PC-3 (cell line): ENCODE measurements around the gene ANKH. TPM values are rescaled to one million over a fixed set of nuclear protein-coding genes. Genes with fewer than 3 reads are reported as not detected.

Experiments used
- ATAC-seq: fragments of 200-7000 bp; cut with Tn5 transposase; 2 replicates; pipeline ENCODE4 v1.9.1; 2020; ENCODE audit warnings: mild to moderate bottlenecking, moderate library complexity
- BruUV-seq: library from RNA; stranded (reverse); fragments of 400-500 nt; replicated peaks from 2 replicates; lab custom pipeline; 2021; lab: Mats Ljungman, UMichigan
- CTCF ChIA-PET: fragments of 300-600 bp; sonication (Branson Sonifier 250); formaldehyde crosslinking; loops from one replicate; lab custom pipeline; 2022; ENCODE audit warnings: antibody characterized with exemption; lab: Charles Lee
- POLR2A ChIA-PET: fragments of 300-600 bp; sonication (Branson Sonifier 250); formaldehyde crosslinking; loops from one replicate; lab custom pipeline; 2022; ENCODE audit warnings: antibody characterized with exemption; ENCODE audit not compliant: unreplicated experiment; lab: Charles Lee
- DNase-seq: peaks from one replicate; pipeline ENCODE4 v3.0.0-alpha.2; 2015
- H2AFZ ChIP-seq: fragments of 300-600 bp; sonication (generic); 2 replicates; pipeline ENCODE4 v1.6.0; 2016; ENCODE audit warnings: antibody characterized with exemption, low read length
- H3F3A ChIP-seq: fragments of 300-600 bp; sonication (generic); one replicate; pipeline ENCODE4 v1.6.0; 2017; ENCODE audit warnings: antibody characterized with exemption, low read length, control low read depth, mild to moderate bottlenecking; ENCODE audit not compliant: unreplicated experiment
- H3K27ac ChIP-seq: fragments of 300-600 bp; sonication (generic); 2 replicates; pipeline ENCODE4 v1.5.1; 2016; ENCODE audit warnings: mild to moderate bottlenecking, low read length
- H3K27me3 ChIP-seq: fragments of 300-600 bp; sonication (generic); 2 replicates; pipeline ENCODE4 v1.6.1; 2016; ENCODE audit warnings: low read length, mixed read lengths
- H3K36me3 ChIP-seq: fragments of 300-600 bp; sonication (generic); 2 replicates; pipeline ENCODE4 v1.6.1; 2016; ENCODE audit warnings: low read depth, mixed run types, low read length, mixed read lengths
- H3K4me1 ChIP-seq: fragments of 300-600 bp; sonication (generic); 2 replicates; pipeline ENCODE4 v1.5.1; 2016; ENCODE audit warnings: low read length; ENCODE audit not compliant: insufficient read depth
- H3K4me2 ChIP-seq: fragments of 300-600 bp; sonication (generic); 2 replicates; pipeline ENCODE4 v1.6.0; 2016; ENCODE audit warnings: low read length
- H3K4me3 ChIP-seq: fragments of 300-600 bp; sonication (generic); 2 replicates; pipeline ENCODE4 v1.5.1; 2016; ENCODE audit warnings: mild to moderate bottlenecking, low read length, mixed read lengths
- H3K79me2 ChIP-seq: fragments of 300-600 bp; sonication (generic); 2 replicates; pipeline ENCODE4 v1.6.1; 2017; ENCODE audit warnings: low read length, mixed read lengths
- H3K9ac ChIP-seq: fragments of 300-600 bp; sonication (generic); 2 replicates; pipeline ENCODE4 v1.6.0; 2016; ENCODE audit warnings: mild to moderate bottlenecking, low read length
- H3K9me2 ChIP-seq: fragments of 300-600 bp; sonication (generic); replicated peaks from 2 replicates; pipeline ENCODE4 v1.6.1; 2016; ENCODE audit warnings: mixed run types, low read length, mixed read lengths
- H3K9me3 ChIP-seq: fragments of 300-600 bp; sonication (generic); 2 replicates; pipeline ENCODE4 v1.6.1; 2016; ENCODE audit warnings: low read length, mixed read lengths
- H4K20me1 ChIP-seq: fragments of 300-600 bp; sonication (generic); 2 replicates; pipeline ENCODE4 v1.6.1; 2016; ENCODE audit warnings: low read length, mixed read lengths
- EZH2 ChIP-seq: fragments of 300-600 bp; sonication (generic); IDR thresholded peaks from one replicate; pipeline ENCODE4 v1.6.1; 2017; ENCODE audit warnings: antibody characterized with exemption, mild to moderate bottlenecking, low read length; ENCODE audit not compliant: unreplicated experiment
- EZH2phosphoT487 ChIP-seq: fragments of 300-600 bp; sonication (generic); IDR thresholded peaks from 2 replicates; pipeline ENCODE4 v1.6.1; 2018; ENCODE audit warnings: mild to moderate bottlenecking, antibody characterized with exemption, low read length, borderline replicate concordance
- intact Hi-C: fragments of 100-400 bp; cut with micrococcal nuclease; formaldehyde crosslinking; loops from 2 replicates; pipeline ENCODE4 v1.9.0; 2023
- total RNA-seq: library from RNA; depleted of rRNA; stranded (reverse); fragments of >200 nt; gene quantifications from 2 replicates; pipeline ENCODE4 v1.2.3, GENCODE V29; 2014
- TF ChIP-seq, protein P1 (sequence below): fragments of 300-600 bp; sonication (generic); conservative IDR thresholded peaks from 2 replicates; pipeline ENCODE4 v1.5.1; 2017; ENCODE audit warnings: antibody characterized with exemption, low read depth, mild to moderate bottlenecking, low read length

ANKH gene
- total RNA-seq, 1 experiment from 2014 or later: 11.6 TPM

DNA sequence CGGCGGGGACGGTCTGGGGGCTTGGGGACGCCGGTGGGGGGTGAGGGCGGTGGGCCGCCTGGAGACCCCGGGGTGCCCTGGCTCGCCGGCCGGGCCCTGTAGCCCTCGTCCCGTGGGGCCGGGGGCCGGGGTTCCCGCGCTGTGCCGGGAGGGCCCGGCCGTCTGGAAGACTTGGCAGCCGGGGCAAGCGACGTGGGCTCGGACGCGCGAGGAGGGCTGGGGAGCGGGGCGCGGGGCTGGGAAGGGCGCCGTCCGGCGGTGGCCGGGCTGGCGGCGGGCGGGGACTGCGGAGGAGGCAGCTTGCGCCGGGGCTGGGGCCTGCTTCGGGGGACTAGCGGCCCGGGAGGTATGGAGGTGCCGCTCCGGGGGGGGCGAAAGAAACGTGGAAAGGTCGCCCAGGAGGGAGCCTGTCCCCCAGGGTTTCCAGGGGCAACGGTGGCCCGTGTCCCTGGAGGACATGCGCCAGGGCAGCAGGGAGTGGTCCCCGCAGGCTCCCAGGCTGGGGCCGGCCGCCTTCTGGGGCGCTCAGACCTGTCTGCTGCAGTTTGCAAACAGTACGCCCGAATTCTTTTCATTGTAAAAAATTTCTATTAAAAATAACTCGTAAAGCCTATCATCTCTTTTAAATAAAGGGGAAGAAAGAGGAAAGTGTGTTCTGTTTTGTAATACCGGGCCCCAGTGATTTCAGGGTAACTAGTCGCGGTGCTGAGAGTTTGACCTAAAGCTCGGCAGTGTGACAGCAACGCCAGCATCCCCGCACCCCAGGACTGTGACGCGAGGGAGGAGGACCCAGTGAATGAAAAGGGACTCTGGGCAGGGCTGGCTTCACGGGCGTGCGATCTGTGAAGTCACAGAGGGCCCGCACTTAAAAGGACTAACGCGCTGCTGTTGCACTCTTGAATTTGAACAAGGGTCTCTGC is 752 bp upstream of the ANKH start:
- Histone ChIP-seq H3K9me2 (no peaks in the 10 kb centered on the region), H3K36me3 (no peaks in the 10 kb centered on the region), H3K27me3 (peaks cover 40% of the 10 kb centered on the region), H3K9ac (peak overlapping the region; percentile 56), H3F3A (no peaks in the 10 kb centered on the region), H3K79me2 (peaks cover 8% of the 10 kb centered on the region; the same call in 1 of the 2 replicates), H3K27ac (no peak overlapping the region), H4K20me1 (no peaks in the 10 kb centered on the region), H3K4me1 (peaks cover 20% of the 10 kb centered on the region), H3K4me2 (peak overlapping the region; percentile 87), H3K4me3 (peak overlapping the region; percentile 71), H3K9me3 (no peaks in the 10 kb centered on the region), H2AFZ (peak overlapping the region; percentile 74)
- TF ChIP-seq EZH2: no peak
- TF ChIP-seq, protein P1, sequence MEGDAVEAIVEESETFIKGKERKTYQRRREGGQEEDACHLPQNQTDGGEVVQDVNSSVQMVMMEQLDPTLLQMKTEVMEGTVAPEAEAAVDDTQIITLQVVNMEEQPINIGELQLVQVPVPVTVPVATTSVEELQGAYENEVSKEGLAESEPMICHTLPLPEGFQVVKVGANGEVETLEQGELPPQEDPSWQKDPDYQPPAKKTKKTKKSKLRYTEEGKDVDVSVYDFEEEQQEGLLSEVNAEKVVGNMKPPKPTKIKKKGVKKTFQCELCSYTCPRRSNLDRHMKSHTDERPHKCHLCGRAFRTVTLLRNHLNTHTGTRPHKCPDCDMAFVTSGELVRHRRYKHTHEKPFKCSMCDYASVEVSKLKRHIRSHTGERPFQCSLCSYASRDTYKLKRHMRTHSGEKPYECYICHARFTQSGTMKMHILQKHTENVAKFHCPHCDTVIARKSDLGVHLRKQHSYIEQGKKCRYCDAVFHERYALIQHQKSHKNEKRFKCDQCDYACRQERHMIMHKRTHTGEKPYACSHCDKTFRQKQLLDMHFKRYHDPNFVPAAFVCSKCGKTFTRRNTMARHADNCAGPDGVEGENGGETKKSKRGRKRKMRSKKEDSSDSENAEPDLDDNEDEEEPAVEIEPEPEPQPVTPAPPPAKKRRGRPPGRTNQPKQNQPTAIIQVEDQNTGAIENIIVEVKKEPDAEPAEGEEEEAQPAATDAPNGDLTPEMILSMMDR: peak; percentile 23; the same call in 1 of the 2 replicates
- ATAC-seq (peak; percentile 58), DNase-seq (peak; percentile 34)
- intact Hi-C loops: loop anchor here (5.0 kb wide), 1 partner anchor 145 kb away; no protein-coding TSS in a partner anchor
- no TSS peak for BruUV-seq
- ChIA-PET CTCF (no interaction called here), POLR2A (no interaction called here)

DNA sequence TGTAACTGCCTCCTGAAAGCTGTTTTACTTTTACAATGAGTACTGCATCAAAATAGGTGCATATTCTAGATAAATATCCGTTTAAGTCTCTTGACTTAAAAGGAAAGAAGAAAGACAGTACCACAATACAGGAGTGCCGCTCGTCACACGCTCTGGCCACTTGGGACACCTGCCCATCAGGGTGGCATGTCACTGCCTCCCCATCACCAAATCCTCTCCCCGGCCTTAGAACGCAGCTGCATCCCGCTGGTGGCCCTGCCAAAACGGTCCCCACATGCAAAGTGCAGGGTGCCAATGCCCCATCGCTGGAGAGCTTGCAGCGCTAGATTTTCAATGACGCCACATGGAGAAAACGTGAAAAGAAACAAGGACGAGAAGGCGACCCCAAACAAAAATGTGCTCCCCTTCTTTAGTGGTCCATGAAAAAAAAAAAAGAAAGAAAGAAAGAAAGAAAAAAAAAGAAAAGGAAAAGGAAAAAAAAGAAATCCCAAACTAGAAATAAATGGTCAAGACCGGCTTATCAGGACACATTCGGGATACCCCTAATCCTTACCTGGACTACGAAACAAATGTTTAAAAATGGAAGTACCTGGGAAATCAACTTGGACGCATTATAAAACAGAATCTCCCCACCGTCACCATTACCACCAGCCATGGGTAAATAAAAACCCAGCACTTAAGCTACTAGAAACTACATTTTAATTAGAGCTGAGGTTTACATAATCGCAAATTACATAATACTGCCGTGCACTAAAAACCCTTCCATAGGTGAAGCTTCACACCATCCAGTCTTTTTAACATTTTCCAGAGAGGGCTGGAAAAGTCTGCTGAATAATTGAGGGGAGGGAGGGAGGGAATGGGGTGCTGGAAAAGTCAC is 1.0 kb downstream of the ANKH start:
- H3K4me1 ChIP-seq: peaks cover 20% of the 10 kb centered on the region
- H3K36me3 ChIP-seq: no peaks in the 10 kb centered on the region
- H3K9me2 ChIP-seq: no peaks in the 10 kb centered on the region
- peak; percentile 19 for DNase-seq
- ChIA-PET POLR2A (interaction anchor here (0.5 kb wide), 1 partner anchor 85 kb away, joined by 4 read pairs; no protein-coding TSS in a partner anchor), CTCF (interaction anchor here (0.6 kb wide), 2 partner anchors 81 to 104 kb away, joined by 3 to 4 read pairs; no protein-coding TSS in a partner anchor)
- no peak for TF ChIP-seq EZH2phosphoT487
- TF ChIP-seq, protein P1: no peak
- TF ChIP-seq EZH2: no peak
- H2AFZ ChIP-seq: peak overlapping the region; percentile 78
- intact Hi-C loops: loop anchor here (2.0 to 5.0 kb wide), 2 partner anchors 138 to 143 kb away; no protein-coding TSS in a partner anchor
- no peak for ATAC-seq
- no peak overlapping the region for H3K27ac ChIP-seq
- H3K4me3 ChIP-seq: peak overlapping the region; percentile 78
- H3K9ac ChIP-seq: peak overlapping the region; percentile 52
- no peaks in the 10 kb centered on the region for H4K20me1 ChIP-seq
- no TSS peak for BruUV-seq
- H3K4me2 ChIP-seq: peak overlapping the region; percentile 95
- no peaks in the 10 kb centered on the region for H3F3A ChIP-seq
- H3K79me2 ChIP-seq: peaks cover 8% of the 10 kb centered on the region; the same call in 1 of the 2 replicates
- H3K9me3 ChIP-seq: no peaks in the 10 kb centered on the region
- peaks cover 34% of the 10 kb centered on the region for H3K27me3 ChIP-seq
